Measurements from ENCODE around the gene CENPS. TPM values are rescaled to one million over a fixed set of nuclear protein-coding genes. Genes with fewer than 3 reads are reported as not detected.

Gene CENPS
- total RNA-seq, 1 donor from 2014 or later: 14.1 TPM

DNA sequence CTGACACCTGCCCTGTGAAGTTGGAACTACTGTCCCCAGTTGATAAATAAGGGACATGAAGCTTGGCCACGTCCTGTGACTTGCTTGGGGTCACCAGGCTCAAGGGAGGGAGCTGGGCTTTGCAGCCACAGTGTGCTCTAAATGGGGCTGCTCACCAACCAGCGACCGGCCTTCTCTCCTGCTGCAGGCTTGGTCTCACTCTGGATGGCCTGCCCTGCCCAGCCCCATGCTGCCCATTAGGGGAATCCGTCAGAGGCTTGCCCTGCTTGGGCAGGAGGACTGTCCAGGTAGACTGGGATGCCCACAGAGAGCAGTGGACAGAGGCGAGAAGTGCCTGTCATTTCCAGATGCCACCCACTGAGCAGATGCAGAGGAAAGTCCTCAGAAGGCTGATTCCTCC lies 1.2 kb upstream of the CENPS start:
- no peak overlapping the region for H3K4me3 Mint-ChIP-seq (ENCODE audit: unreplicated experiment)
- H3K27ac Mint-ChIP-seq (ENCODE audit: unreplicated experiment): no peak overlapping the region
- no peaks in the 10 kb centered on the region for H3K9me3 Mint-ChIP-seq (ENCODE audit: unreplicated experiment)
- no peak for DNase-seq (ENCODE audit: extremely low spot score, unreplicated experiment)
- H3K36me3 Mint-ChIP-seq (ENCODE audit: unreplicated experiment): no peaks in the 10 kb centered on the region
- no peaks in the 10 kb centered on the region for H3K27me3 Mint-ChIP-seq (ENCODE audit: unreplicated experiment)
- TF ChIP-seq CTCF (IDR thresholded peaks at IDR 0.05): no peak
- H3K4me1 Mint-ChIP-seq (ENCODE audit: unreplicated experiment): peaks cover 21% of the 10 kb centered on the region

DNA sequence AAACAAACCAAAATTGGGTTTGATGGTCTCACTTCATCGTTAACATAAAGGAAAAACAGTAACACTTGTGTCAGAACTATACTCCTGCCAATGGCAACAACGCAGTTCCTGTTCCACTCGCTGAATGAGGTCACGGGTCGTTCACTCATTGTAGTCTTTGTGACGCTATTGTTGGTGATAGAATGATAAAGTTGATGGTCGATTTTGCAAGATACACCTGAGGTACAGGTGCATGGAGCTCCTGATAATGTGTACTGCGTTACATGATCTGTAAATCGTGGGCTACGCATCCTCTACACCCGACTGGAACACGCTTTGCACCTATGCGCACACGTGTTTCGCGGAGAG lies 391 bp upstream of the CENPS start:
- no peaks in the 10 kb centered on the region for H3K36me3 Mint-ChIP-seq (ENCODE audit: unreplicated experiment)
- no peak for TF ChIP-seq CTCF (IDR thresholded peaks at IDR 0.05)
- no peaks in the 10 kb centered on the region for H3K9me3 Mint-ChIP-seq (ENCODE audit: unreplicated experiment)
- H3K4me1 Mint-ChIP-seq (ENCODE audit: unreplicated experiment): peaks cover 18% of the 10 kb centered on the region
- no peak for DNase-seq (ENCODE audit: extremely low spot score, unreplicated experiment)
- H3K4me3 Mint-ChIP-seq (ENCODE audit: unreplicated experiment): peak overlapping the region; percentile 82
- H3K27ac Mint-ChIP-seq (ENCODE audit: unreplicated experiment): no peak overlapping the region
- no peaks in the 10 kb centered on the region for H3K27me3 Mint-ChIP-seq (ENCODE audit: unreplicated experiment)

GRCh38 chr1:10431070-10431730 lies 967 bp downstream of the CENPS start:
- H3K27ac Mint-ChIP-seq (ENCODE audit: unreplicated experiment): peak overlapping the region; percentile 83
- peaks cover 18% of the 10 kb centered on the region for H3K4me1 Mint-ChIP-seq (ENCODE audit: unreplicated experiment)
- H3K27me3 Mint-ChIP-seq (ENCODE audit: unreplicated experiment): no peaks in the 10 kb centered on the region
- no peaks in the 10 kb centered on the region for H3K9me3 Mint-ChIP-seq (ENCODE audit: unreplicated experiment)
- H3K4me3 Mint-ChIP-seq (ENCODE audit: unreplicated experiment): peak overlapping the region; percentile 82
- DNase-seq (ENCODE audit: extremely low spot score, unreplicated experiment): no peak
- no peaks in the 10 kb centered on the region for H3K36me3 Mint-ChIP-seq (ENCODE audit: unreplicated experiment)
- TF ChIP-seq CTCF (IDR thresholded peaks at IDR 0.05): no peak

- H3K4me1 Mint-ChIP-seq (ENCODE audit: unreplicated experiment): peaks cover 16% of the 10 kb centered on the region
- H3K36me3 Mint-ChIP-seq (ENCODE audit: unreplicated experiment): no peaks in the 10 kb centered on the region
- no peak for TF ChIP-seq CTCF (IDR thresholded peaks at IDR 0.05)
- no peaks in the 10 kb centered on the region for H3K9me3 Mint-ChIP-seq (ENCODE audit: unreplicated experiment)
- no peak for DNase-seq (ENCODE audit: extremely low spot score, unreplicated experiment)
- no peaks in the 10 kb centered on the region for H3K27me3 Mint-ChIP-seq (ENCODE audit: unreplicated experiment)
- H3K4me3 Mint-ChIP-seq (ENCODE audit: unreplicated experiment): no peak overlapping the region
- H3K27ac Mint-ChIP-seq (ENCODE audit: unreplicated experiment): no peak overlapping the region
Measured at GRCh38 chr1:10432910-10433700, 2.9 kb downstream of the CENPS start.

DNA sequence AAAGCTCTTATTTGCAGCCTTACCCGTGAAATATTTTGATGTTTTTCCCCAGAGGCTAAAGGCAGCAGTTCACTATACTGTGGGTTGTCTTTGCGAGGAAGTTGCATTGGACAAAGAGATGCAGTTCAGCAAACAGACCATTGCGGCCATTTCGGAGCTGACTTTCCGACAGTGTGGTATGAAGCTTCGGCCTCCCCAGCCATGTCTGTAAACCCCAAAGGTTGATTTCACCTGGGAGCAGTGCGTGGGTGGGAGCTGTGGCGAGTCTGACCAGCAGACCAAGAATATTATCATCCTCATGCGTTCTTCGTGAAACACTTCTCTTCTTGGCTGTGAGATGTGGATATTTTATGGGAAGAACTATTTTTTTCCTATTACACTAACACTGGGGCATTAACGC lies 3.6 kb downstream of the CENPS start:
- no peak for DNase-seq (ENCODE audit: extremely low spot score, unreplicated experiment)
- Mint-ChIP-seq H3K27ac (ENCODE audit: unreplicated experiment) (no peak overlapping the region), H3K4me1 (ENCODE audit: unreplicated experiment) (peaks cover 14% of the 10 kb centered on the region), H3K27me3 (ENCODE audit: unreplicated experiment) (no peaks in the 10 kb centered on the region), H3K9me3 (ENCODE audit: unreplicated experiment) (no peaks in the 10 kb centered on the region), H3K4me3 (ENCODE audit: unreplicated experiment) (no peak overlapping the region), H3K36me3 (ENCODE audit: unreplicated experiment) (no peaks in the 10 kb centered on the region)
- TF ChIP-seq CTCF (IDR thresholded peaks at IDR 0.05): no peak
